Uterus (tissue), 2 donors: Measurements from ENCODE around the gene C5orf15.

Experiments
- CTCF ChIP-seq, 4 experiments: fragments of 200-600 bp in 2 of 4; fragments of 450-650 bp in 2 of 4; sonication (generic) in 2 of 4; IDR thresholded peaks; one replicate each; pipeline ENCODE4 v1.5.1; 2016 to 2019; ENCODE audit warnings: antibody characterized with exemption in 4 of 4, mild to moderate bottlenecking in 2 of 4, moderate library complexity in 1 of 4
- POLR2A ChIP-seq, 2 donors: fragments of 450-650 bp; IDR thresholded peaks; one replicate each; pipeline ENCODE4 v1.6.1; 2016; ENCODE audit warnings: antibody characterized with exemption in 2 of 2, mild to moderate bottlenecking in 1 of 2, moderate library complexity in 1 of 2

DNA sequence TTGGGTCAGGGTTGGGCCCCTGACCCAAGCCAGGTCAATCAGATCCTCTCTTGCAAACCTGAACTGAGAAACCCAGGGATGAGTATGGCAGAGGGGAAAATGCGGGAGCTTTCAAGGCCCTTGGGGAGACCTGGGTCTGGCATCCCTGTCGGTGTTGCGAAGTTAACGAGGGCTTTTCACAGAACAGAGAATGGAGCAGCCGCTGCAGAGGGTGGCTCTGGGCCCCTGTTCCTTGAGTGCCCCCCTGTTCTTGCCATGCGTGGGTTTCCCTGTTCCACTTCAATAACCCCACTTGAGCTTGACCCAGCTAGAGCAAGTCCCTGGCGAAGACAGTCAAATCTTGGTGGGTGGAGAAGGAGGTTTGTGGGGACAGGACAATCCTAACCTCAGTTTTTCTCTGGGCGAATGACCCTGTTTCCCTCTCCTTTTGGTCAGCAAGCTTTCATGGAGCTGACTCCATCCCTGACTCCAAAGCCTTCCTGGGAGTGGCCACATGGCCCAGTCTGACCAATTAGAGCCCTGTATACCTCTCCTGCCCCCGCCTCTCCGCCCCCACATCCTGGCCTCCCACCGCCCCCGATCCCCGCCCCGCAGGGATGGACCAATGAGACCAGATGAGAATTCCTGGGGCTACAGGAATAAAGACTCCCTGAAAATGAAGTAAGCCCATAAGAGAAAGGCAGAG, 39.3 kb upstream of the C5orf15 start:
- TF ChIP-seq CTCF (IDR thresholded peaks at IDR 0.05) (no peak), POLR2A (IDR thresholded peaks at IDR 0.05) (no peak)
